K562 (cell line): ENCODE measurements around the gene COMTD1. TPM values are rescaled to one million over a fixed set of nuclear protein-coding genes. Genes with fewer than 3 reads are reported as not detected.

Source experiments
- BCOR ChIP-seq: fragments of 450-650 bp; IDR thresholded peaks from 2 replicates; pipeline ENCODE4 v1.6.1; 2016
- BDP1 ChIP-seq: IDR thresholded peaks from 3 replicates; pipeline ENCODE4 v1.6.1; 2011; ENCODE audit not compliant: insufficient read length, insufficient read depth
- CBX1 ChIP-seq: sonication (generic); IDR thresholded peaks from 2 replicates; pipeline ENCODE4 v1.6.1; 2016; ENCODE audit warnings: antibody characterized with exemption, low read depth, mild to moderate bottlenecking
- E2F3 ChIP-seq: fragments of 250-450 bp; sonication (Bioruptor Pico); IDR thresholded peaks from 2 replicates; pipeline ENCODE4 v1.4.0; 2020; ENCODE audit warnings: mild to moderate bottlenecking
- HMG20A ChIP-seq: fragments of 450-650 bp; formaldehyde crosslinking; conservative IDR thresholded peaks from 2 replicates; pipeline ENCODE4 v1.4.0; 2020; ENCODE audit warnings: mild to moderate bottlenecking, mixed read lengths
- MAFF ChIP-seq: IDR thresholded peaks from 2 replicates; pipeline ENCODE4 v1.6.1; 2012; ENCODE audit warnings: low read length, improper control_type of control experiment
- NR2C1 ChIP-seq, 2 experiments: fragments of 450-650 bp; IDR thresholded peaks; 2 replicates each; pipeline ENCODE4 v1.6.1; 2017; ENCODE audit warnings: mild to moderate bottlenecking in 2 of 2, antibody characterized with exemption in 1 of 2, inconsistent platforms in 1 of 2, missing compliant biosample characterization in 1 of 2, missing genetic modification characterization in 1 of 2
- RBM17 ChIP-seq: fragments of 200-400 bp; formaldehyde crosslinking; IDR thresholded peaks from 2 replicates; pipeline ENCODE4 v1.6.1; 2017; ENCODE audit warnings: low read depth, mild to moderate bottlenecking, low read length, borderline replicate concordance
- RBM34 ChIP-seq: fragments of 200-400 bp; formaldehyde crosslinking; IDR thresholded peaks from 2 replicates; pipeline ENCODE4 v1.6.1; 2018; ENCODE audit warnings: low read length, borderline replicate concordance; ENCODE audit not compliant: insufficient read depth
- SLC30A9 ChIP-seq: fragments of 250-450 bp; sonication (Bioruptor Pico); IDR thresholded peaks from 2 replicates; pipeline ENCODE4 v1.8.0; 2022; ENCODE audit warnings: mild to moderate bottlenecking, moderate library complexity
- SRSF1 ChIP-seq: fragments of 200-400 bp; formaldehyde crosslinking; IDR thresholded peaks from 2 replicates; pipeline ENCODE4 v1.6.1; 2017; ENCODE audit warnings: mild to moderate bottlenecking, low read depth, low read length, moderate library complexity
- SRSF9 ChIP-seq: fragments of 200-400 bp; formaldehyde crosslinking; IDR thresholded peaks from 2 replicates; pipeline ENCODE4 v1.6.1; 2017; ENCODE audit warnings: low read depth, low read length, borderline replicate concordance
- STAT5B ChIP-seq: fragments of 250-450 bp; sonication (Bioruptor Pico); IDR thresholded peaks from 2 replicates; pipeline ENCODE4 v1.8.0; 2021; ENCODE audit warnings: mild to moderate bottlenecking, inconsistent platforms
- TAF9B ChIP-seq: fragments of 450-650 bp; IDR thresholded peaks from 2 replicates; pipeline ENCODE4 v1.6.1; 2018; ENCODE audit warnings: mild to moderate bottlenecking; ENCODE audit not compliant: partially characterized antibody
- TSC22D4 ChIP-seq: fragments of 450-650 bp; IDR thresholded peaks from 2 replicates; pipeline ENCODE4 v1.6.1; 2016; ENCODE audit warnings: missing genetic modification characterization, missing biosample characterization, control low read depth
- ZNF644 ChIP-seq: fragments of 200-800 bp; sonication (Bioruptor generic); IDR thresholded peaks from 2 replicates; pipeline ENCODE4 v1.6.1; 2016; ENCODE audit warnings: low read depth, missing genetic modification characterization, missing compliant biosample characterization
- ZNF695 ChIP-seq: fragments of 450-650 bp; formaldehyde crosslinking; IDR thresholded peaks from 2 replicates; pipeline ENCODE4 v1.4.0; 2020; ENCODE audit warnings: mild to moderate bottlenecking, moderate library complexity
- polyA plus RNA-seq, 8 experiments: library from polyadenylated mRNA; depleted of rRNA in 4 of 8; stranded (reverse) in 5 of 8; unstranded in 3 of 8; fragments of >200 nt; fragmentation: Nextera tagmentation in 2 of 8; fragmentation: Illumina TruSeq in 1 of 8; extraction: Ambion mirVana in 2 of 8; extraction: Trizol in 1 of 8; gene quantifications; 2 replicates each; pipeline versions ENCODE4 v1.2.1 to v1.2.3, GENCODE V29; 2011 to 2014; ENCODE audit warnings: inconsistent platforms in 1 of 8, missing spikeins in 1 of 8
- total RNA-seq, 7 experiments: library from RNA; depleted of rRNA in 6 of 7; stranded (reverse); fragments of >200 nt in 6 of 7; fragmentation: Illumina TruSeq in 2 of 7; extraction: Trizol in 2 of 7; gene quantifications; 2 replicates each; pipeline versions ENCODE4 v1.2.1 to v1.2.3, GENCODE V29; 2011 to 2021; ENCODE audit warnings: low replicate concordance in 1 of 7
- TF ChIP-seq, protein P1 (sequence below), 2 experiments: fragments of 150-350 bp in 1 of 2; IDR thresholded peaks; 2 replicates each; pipeline ENCODE4 v1.6.1; 2012 to 2016; ENCODE audit warnings: low read depth in 2 of 2, low read length in 2 of 2, mild to moderate bottlenecking in 1 of 2, moderate library complexity in 1 of 2
- TF ChIP-seq, protein P2 (sequence below): fragments of 450-650 bp; formaldehyde crosslinking; IDR thresholded peaks from 2 replicates; pipeline ENCODE4 v1.4.0; 2020; ENCODE audit warnings: mild to moderate bottlenecking, moderate library complexity
- TF ChIP-seq, protein P3 (sequence below): fragments of 450-650 bp; IDR thresholded peaks from 2 replicates; pipeline ENCODE4 v1.6.1; 2016; ENCODE audit warnings: low read depth, mild to moderate bottlenecking, moderate library complexity
- TF ChIP-seq, protein P4 (sequence below): fragments of 250-450 bp; sonication (Bioruptor Pico); IDR thresholded peaks from 2 replicates; pipeline ENCODE4 v1.4.0; 2020; ENCODE audit warnings: borderline replicate concordance

Gene COMTD1
- total and polyA plus RNA-seq, 9 of the 15 experiments (the other 6 are each of a cell fraction or from before 2014, with no cell fraction given) = 0.41 to 112 (median 13.7) TPM

DNA sequence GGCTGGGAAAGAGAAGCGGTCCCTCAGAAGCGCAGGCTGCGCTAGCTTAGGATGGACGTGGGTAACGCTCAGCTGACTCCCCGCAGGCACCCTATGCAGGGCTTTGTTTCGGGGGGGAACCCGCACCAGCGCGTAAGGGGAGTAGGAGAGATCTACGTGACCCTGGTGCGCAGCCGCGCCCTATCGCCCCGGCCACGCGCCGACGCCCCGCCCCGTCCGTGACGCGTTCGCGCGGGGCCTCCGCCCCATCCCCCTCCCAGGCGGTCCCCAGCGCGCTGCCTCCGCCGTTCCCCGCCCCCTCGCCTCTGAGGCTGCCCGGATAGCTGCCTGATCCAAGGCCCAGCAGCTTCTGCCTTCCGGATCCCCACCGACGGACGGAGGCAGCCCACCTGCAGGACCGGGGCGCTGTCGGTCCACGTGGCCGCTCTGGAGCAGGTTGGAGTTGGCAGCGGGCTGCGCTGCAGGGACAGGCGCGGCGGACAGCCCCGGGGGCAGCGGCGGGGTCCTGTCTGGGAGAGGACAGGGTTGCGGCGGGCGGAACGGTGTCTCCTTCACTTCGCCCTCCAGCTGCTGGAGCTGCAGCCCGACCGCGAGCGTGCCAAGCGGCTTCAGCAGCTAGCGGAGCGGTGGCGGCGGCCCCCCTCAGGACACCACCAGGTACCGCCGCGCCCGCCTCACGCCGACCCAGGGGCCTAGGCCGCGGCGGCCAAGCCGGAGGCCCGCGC lies 25.3 kb downstream of the COMTD1 start, which contains the start of gene VDAC2 (continued):
- no peak for TF ChIP-seq STAT5B (CRISPR knock-in tag)
- peak; percentile 69; the same call in 1 of the 2 replicates for TF ChIP-seq SRSF1
- no peak for TF ChIP-seq BDP1
- no peak for TF ChIP-seq RBM17
- TF ChIP-seq SLC30A9 (CRISPR knock-in tag) = no peak
- TF ChIP-seq, protein P1, sequence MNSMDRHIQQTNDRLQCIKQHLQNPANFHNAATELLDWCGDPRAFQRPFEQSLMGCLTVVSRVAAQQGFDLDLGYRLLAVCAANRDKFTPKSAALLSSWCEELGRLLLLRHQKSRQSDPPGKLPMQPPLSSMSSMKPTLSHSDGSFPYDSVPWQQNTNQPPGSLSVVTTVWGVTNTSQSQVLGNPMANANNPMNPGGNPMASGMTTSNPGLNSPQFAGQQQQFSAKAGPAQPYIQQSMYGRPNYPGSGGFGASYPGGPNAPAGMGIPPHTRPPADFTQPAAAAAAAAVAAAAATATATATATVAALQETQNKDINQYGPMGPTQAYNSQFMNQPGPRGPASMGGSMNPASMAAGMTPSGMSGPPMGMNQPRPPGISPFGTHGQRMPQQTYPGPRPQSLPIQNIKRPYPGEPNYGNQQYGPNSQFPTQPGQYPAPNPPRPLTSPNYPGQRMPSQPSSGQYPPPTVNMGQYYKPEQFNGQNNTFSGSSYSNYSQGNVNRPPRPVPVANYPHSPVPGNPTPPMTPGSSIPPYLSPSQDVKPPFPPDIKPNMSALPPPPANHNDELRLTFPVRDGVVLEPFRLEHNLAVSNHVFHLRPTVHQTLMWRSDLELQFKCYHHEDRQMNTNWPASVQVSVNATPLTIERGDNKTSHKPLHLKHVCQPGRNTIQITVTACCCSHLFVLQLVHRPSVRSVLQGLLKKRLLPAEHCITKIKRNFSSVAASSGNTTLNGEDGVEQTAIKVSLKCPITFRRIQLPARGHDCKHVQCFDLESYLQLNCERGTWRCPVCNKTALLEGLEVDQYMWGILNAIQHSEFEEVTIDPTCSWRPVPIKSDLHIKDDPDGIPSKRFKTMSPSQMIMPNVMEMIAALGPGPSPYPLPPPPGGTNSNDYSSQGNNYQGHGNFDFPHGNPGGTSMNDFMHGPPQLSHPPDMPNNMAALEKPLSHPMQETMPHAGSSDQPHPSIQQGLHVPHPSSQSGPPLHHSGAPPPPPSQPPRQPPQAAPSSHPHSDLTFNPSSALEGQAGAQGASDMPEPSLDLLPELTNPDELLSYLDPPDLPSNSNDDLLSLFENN (IDR thresholded peaks at IDR 0.05; ENCODE audit: low read depth in 2 of 2, low read length in 2 of 2) = peak in 1 of 2 experiments; percentile 8; a peak in 2 of 4 replicates
- peak; percentile 32; the same call in 1 of the 2 replicates for TF ChIP-seq BCOR
- TF ChIP-seq TAF9B = peak; percentile 97
- TF ChIP-seq ZNF695 (CRISPR knock-in tag) = no peak
- TF ChIP-seq MAFF = no peak
- TF ChIP-seq, protein P2, sequence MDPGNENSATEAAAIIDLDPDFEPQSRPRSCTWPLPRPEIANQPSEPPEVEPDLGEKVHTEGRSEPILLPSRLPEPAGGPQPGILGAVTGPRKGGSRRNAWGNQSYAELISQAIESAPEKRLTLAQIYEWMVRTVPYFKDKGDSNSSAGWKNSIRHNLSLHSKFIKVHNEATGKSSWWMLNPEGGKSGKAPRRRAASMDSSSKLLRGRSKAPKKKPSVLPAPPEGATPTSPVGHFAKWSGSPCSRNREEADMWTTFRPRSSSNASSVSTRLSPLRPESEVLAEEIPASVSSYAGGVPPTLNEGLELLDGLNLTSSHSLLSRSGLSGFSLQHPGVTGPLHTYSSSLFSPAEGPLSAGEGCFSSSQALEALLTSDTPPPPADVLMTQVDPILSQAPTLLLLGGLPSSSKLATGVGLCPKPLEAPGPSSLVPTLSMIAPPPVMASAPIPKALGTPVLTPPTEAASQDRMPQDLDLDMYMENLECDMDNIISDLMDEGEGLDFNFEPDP (CRISPR knock-in tag) = peak; percentile 68; the same call in 1 of the 2 replicates
- TF ChIP-seq SRSF9 = no peak
- TF ChIP-seq, protein P3, sequence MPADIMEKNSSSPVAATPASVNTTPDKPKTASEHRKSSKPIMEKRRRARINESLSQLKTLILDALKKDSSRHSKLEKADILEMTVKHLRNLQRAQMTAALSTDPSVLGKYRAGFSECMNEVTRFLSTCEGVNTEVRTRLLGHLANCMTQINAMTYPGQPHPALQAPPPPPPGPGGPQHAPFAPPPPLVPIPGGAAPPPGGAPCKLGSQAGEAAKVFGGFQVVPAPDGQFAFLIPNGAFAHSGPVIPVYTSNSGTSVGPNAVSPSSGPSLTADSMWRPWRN = 0 out of 2 replicates have a peak, but pooled peaks have one; percentile 9
- TF ChIP-seq CBX1 = 0 out of 2 replicates have a peak, but pooled peaks have one; percentile 42
- TF ChIP-seq NR2C1 (IDR thresholded peaks at IDR 0.05) = peak; percentile 57
- peak; percentile 58 for TF ChIP-seq NR2C1 (tag; IDR thresholded peaks at IDR 0.05)
- TF ChIP-seq ZNF644 (tag) = no peak
- TF ChIP-seq E2F3 (CRISPR knock-in tag) = peak; percentile 58; the same call in 1 of the 2 replicates
- no peak for TF ChIP-seq TSC22D4 (tag)
- TF ChIP-seq HMG20A (CRISPR knock-in tag) = no peak
- TF ChIP-seq RBM34 = no peak; the same call in 1 of the 2 replicates
- TF ChIP-seq, protein P4, sequence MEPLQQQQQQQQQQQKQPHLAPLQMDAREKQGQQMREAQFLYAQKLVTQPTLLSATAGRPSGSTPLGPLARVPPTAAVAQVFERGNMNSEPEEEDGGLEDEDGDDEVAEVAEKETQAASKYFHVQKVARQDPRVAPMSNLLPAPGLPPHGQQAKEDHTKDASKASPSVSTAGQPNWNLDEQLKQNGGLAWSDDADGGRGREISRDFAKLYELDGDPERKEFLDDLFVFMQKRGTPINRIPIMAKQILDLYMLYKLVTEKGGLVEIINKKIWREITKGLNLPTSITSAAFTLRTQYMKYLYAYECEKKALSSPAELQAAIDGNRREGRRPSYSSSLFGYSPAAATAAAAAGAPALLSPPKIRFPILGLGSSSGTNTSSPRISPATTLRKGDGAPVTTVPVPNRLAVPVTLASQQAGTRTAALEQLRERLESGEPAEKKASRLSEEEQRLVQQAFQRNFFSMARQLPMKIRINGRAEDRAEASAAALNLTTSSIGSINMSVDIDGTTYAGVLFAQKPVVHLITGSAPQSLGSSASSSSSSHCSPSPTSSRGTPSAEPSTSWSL (CRISPR knock-in tag) = peak; percentile 54; the same call in 1 of the 2 replicates
